ENCODE measurements around the gene PARP6. TPM values are rescaled to one million over a fixed set of nuclear protein-coding genes. Genes with fewer than 3 reads are reported as not detected.
A peak's percentile ranks its signal among the peaks of the same experiment; 100 is the strongest.

The PARP6 gene
- total RNA-seq, 1 donor from 2014 or later = 193 TPM

- H3K4me1 Mint-ChIP-seq (ENCODE audit: low read depth, unreplicated experiment) = peaks cover 38% of the 10 kb centered on the region
- peak; percentile 16 for DNase-seq
These were observed 43.0 kb downstream of the PARP6 start for GRCh38 chr15:72229076-72229946.

GRCh38 chr15:72227720-72228119 lies 44.6 kb downstream of the PARP6 start:
- Mint-ChIP-seq H3K27ac (ENCODE audit: unreplicated experiment) (peak overlapping the region; percentile 82), H3K27me3 (ENCODE audit: unreplicated experiment) (peaks cover 18% of the 10 kb centered on the region), H3K4me1 (ENCODE audit: low read depth, unreplicated experiment) (peaks cover 49% of the 10 kb centered on the region), H3K4me3 (ENCODE audit: unreplicated experiment) (peak overlapping the region; percentile 98), H3K9me3 (ENCODE audit: unreplicated experiment) (peaks cover 20% of the 10 kb centered on the region), H3K36me3 (ENCODE audit: unreplicated experiment) (no peaks in the 10 kb centered on the region)
- TF ChIP-seq CTCF (IDR thresholded peaks at IDR 0.05; ENCODE audit: partially characterized antibody, unreplicated experiment) = no peak
- DNase-seq = no peak

More at GRCh38 chr15:72229076-72229946, 43.0 kb downstream of the PARP6 start:
- Mint-ChIP-seq H3K4me3 (ENCODE audit: unreplicated experiment) (peak overlapping the region; percentile 98), H3K9me3 (ENCODE audit: unreplicated experiment) (peaks cover 23% of the 10 kb centered on the region), H3K27me3 (ENCODE audit: unreplicated experiment) (peaks cover 18% of the 10 kb centered on the region), H3K36me3 (ENCODE audit: unreplicated experiment) (no peaks in the 10 kb centered on the region), H3K27ac (ENCODE audit: unreplicated experiment) (peak overlapping the region; percentile 99)
- TF ChIP-seq CTCF (IDR thresholded peaks at IDR 0.05; ENCODE audit: partially characterized antibody, unreplicated experiment) = no peak

GRCh38 chr15:72227192-72227586 lies 45.2 kb downstream of the PARP6 start:
- H3K36me3 Mint-ChIP-seq (ENCODE audit: unreplicated experiment) = no peaks in the 10 kb centered on the region
- H3K27me3 Mint-ChIP-seq (ENCODE audit: unreplicated experiment) = peaks cover 16% of the 10 kb centered on the region
- peaks cover 18% of the 10 kb centered on the region for H3K9me3 Mint-ChIP-seq (ENCODE audit: unreplicated experiment)
- no peak for DNase-seq
- no peak for TF ChIP-seq CTCF (IDR thresholded peaks at IDR 0.05; ENCODE audit: partially characterized antibody, unreplicated experiment)
- peak overlapping the region; percentile 1 for H3K27ac Mint-ChIP-seq (ENCODE audit: unreplicated experiment)
- H3K4me1 Mint-ChIP-seq (ENCODE audit: low read depth, unreplicated experiment) = peaks cover 48% of the 10 kb centered on the region
- peak overlapping the region; percentile 65 for H3K4me3 Mint-ChIP-seq (ENCODE audit: unreplicated experiment)

GRCh38 chr15:72223278-72223677 lies 49.1 kb downstream of the PARP6 start:
- Mint-ChIP-seq H3K4me3 (ENCODE audit: unreplicated experiment) (peak overlapping the region; percentile 5), H3K27ac (ENCODE audit: unreplicated experiment) (peak overlapping the region; percentile 50), H3K9me3 (ENCODE audit: unreplicated experiment) (peaks cover 4% of the 10 kb centered on the region), H3K4me1 (ENCODE audit: low read depth, unreplicated experiment) (peaks cover 47% of the 10 kb centered on the region), H3K36me3 (ENCODE audit: unreplicated experiment) (no peaks in the 10 kb centered on the region), H3K27me3 (ENCODE audit: unreplicated experiment) (no peaks in the 10 kb centered on the region)
- no peak for TF ChIP-seq CTCF (IDR thresholded peaks at IDR 0.05; ENCODE audit: partially characterized antibody, unreplicated experiment)
- no peak for DNase-seq

- TF ChIP-seq CTCF (IDR thresholded peaks at IDR 0.05; ENCODE audit: partially characterized antibody, unreplicated experiment) = no peak
- Mint-ChIP-seq H3K36me3 (ENCODE audit: unreplicated experiment) (no peaks in the 10 kb centered on the region), H3K4me3 (ENCODE audit: unreplicated experiment) (peak overlapping the region; percentile 58), H3K4me1 (ENCODE audit: low read depth, unreplicated experiment) (peaks cover 43% of the 10 kb centered on the region), H3K27ac (ENCODE audit: unreplicated experiment) (peak overlapping the region; percentile 35), H3K9me3 (ENCODE audit: unreplicated experiment) (peaks cover 4% of the 10 kb centered on the region), H3K27me3 (ENCODE audit: unreplicated experiment) (no peaks in the 10 kb centered on the region)
- no peak for DNase-seq
These were observed 50.0 kb downstream of the PARP6 start for GRCh38 chr15:72222393-72222792.
